GM19324 (cell line): ENCODE results near the gene MYD88.
A peak's percentile ranks its signal among the peaks of the same experiment; 100 is the strongest.
"Not testable (repeated sequence)": the region's sequence is repeated elsewhere in the genome, so short reads cannot be mapped to it uniquely, and the experiment has no call there.

Source experiments
- ATAC-seq: cut with Tn5 transposase; IDR thresholded peaks from one replicate; pipeline ENCODE4 v1.9.1; 2021; ENCODE audit warnings: mild to moderate bottlenecking, moderate library complexity; ENCODE audit not compliant: unreplicated experiment, low FRiP score

The MYD88 gene

GRCh38 chr3:38124324-38125122, 13.9 kb upstream of the MYD88 start:
- ATAC-seq = no peak

- no peak for ATAC-seq
Observed at GRCh38 chr3:38125305-38126120, 12.9 kb upstream of the MYD88 start.

GRCh38 chr3:38126121-38126892, 12.2 kb upstream of the MYD88 start:
- ATAC-seq = no peak

- no peak for ATAC-seq
Observed at GRCh38 chr3:38127611-38128302, 10.7 kb upstream of the MYD88 start.

- ATAC-seq = no peak
Observed at GRCh38 chr3:38128303-38128655, 10.2 kb upstream of the MYD88 start.

GRCh38 chr3:38129058-38129457, 9.4 kb upstream of the MYD88 start:
- no peak for ATAC-seq

- ATAC-seq = no peak
Observed at GRCh38 chr3:38130631-38131065, 7.8 kb upstream of the MYD88 start.

GRCh38 chr3:38131621-38132369, 6.7 kb upstream of the MYD88 start:
- no peak for ATAC-seq

GRCh38 chr3:38133209-38133556, 5.3 kb upstream of the MYD88 start:
- no peak for ATAC-seq

GRCh38 chr3:38133557-38134405, 4.7 kb upstream of the MYD88 start:
- no peak for ATAC-seq

- not testable (repeated sequence) for ATAC-seq
Observed at GRCh38 chr3:38134517-38135143, 3.8 kb upstream of the MYD88 start.

GRCh38 chr3:38135621-38136277, 2.7 kb upstream of the MYD88 start:
- not testable (repeated sequence) for ATAC-seq

- no peak for ATAC-seq
Observed at GRCh38 chr3:38136393-38136776, 2.1 kb upstream of the MYD88 start.

- peak; percentile 94 for ATAC-seq
Observed at GRCh38 chr3:38136777-38137614, 1.5 kb upstream of the MYD88 start, which contains the start of gene ACAA1. Gene ACAA1 (minus strand): TSS chr3:38137127. CDS start chr3:38137035, 92 bp downstream.

GRCh38 chr3:38137615-38138348, 679 bp upstream of the MYD88 start:
- ATAC-seq = no peak

- ATAC-seq = no peak
Observed at GRCh38 chr3:38139191-38139590, 730 bp downstream of the MYD88 start.
